AG10803 (cell line): ENCODE results near the gene HLCS.

Experiments
- DNase-seq: peaks from one replicate; pipeline ENCODE4 v3.0.0; 2010; ENCODE audit warnings: low read depth
- H3K4me3 ChIP-seq: 2 replicates; pipeline ENCODE4 v1.5.1; 2011; ENCODE audit warnings: mild to moderate bottlenecking, low read length, control low read depth
- CTCF ChIP-seq: conservative IDR thresholded peaks from 2 replicates; pipeline ENCODE4 v1.5.1; 2011; ENCODE audit warnings: mild to moderate bottlenecking, low read length, control low read depth, inconsistent platforms

Gene HLCS

GRCh38 chr21:36968414-36968813 lies 1.9 kb upstream of the HLCS start:
- DNase-seq: no peak
- H3K4me3 ChIP-seq: no peak overlapping the region
- no peak for TF ChIP-seq CTCF

- TF ChIP-seq CTCF: no peak
- no peak for DNase-seq
- peak overlapping the region; percentile 72 for H3K4me3 ChIP-seq
Measured at GRCh38 chr21:36966821-36967768, 626 bp upstream of the HLCS start.

GRCh38 chr21:36965720-36966065 lies 776 bp downstream of the HLCS start:
- DNase-seq: no peak
- peak overlapping the region; percentile 80 for H3K4me3 ChIP-seq
- TF ChIP-seq CTCF: no peak

GRCh38 chr21:36964827-36965719 lies 1.4 kb downstream of the HLCS start:
- TF ChIP-seq CTCF: no peak
- peak overlapping the region; percentile 80 for H3K4me3 ChIP-seq
- DNase-seq: no peak

- H3K4me3 ChIP-seq: no peak overlapping the region
- no peak for TF ChIP-seq CTCF
- no peak for DNase-seq
Measured at GRCh38 chr21:36964398-36964797, 2.1 kb downstream of the HLCS start.

GRCh38 chr21:36962098-36962780 lies 4.2 kb downstream of the HLCS start:
- DNase-seq: no peak
- TF ChIP-seq CTCF: no peak
- H3K4me3 ChIP-seq: no peak overlapping the region
